Measurements from ENCODE around the gene CSNK1G1.
"Not testable (repeated sequence)": the region's sequence is repeated elsewhere in the genome, so short reads cannot be mapped to it uniquely, and the experiment has no call there.

Gene CSNK1G1

GRCh38 chr15:64355348-64355943 lies 527 bp downstream of the CSNK1G1 start:
- peaks cover 17% of the 10 kb centered on the region for H3K4me1 Mint-ChIP-seq

GRCh38 chr15:64354688-64355344 lies 1.2 kb downstream of the CSNK1G1 start:
- no peaks in the 10 kb centered on the region for H3K9me3 Mint-ChIP-seq
- peak overlapping the region; percentile 88 to 98 (median 93) for H3K4me3 Mint-ChIP-seq
- H3K4me1 Mint-ChIP-seq, result peaks cover 17% of the 10 kb centered on the region

More at GRCh38 chr15:64355348-64355943, 527 bp downstream of the CSNK1G1 start:
- Mint-ChIP-seq H3K9me3 (no peaks in the 10 kb centered on the region), H3K27ac (peak overlapping the region; percentile 48 to 94 (median 93)), H3K4me3 (peak overlapping the region; percentile 88 to 98 (median 93)), H3K36me3 (ENCODE audit: low read depth) (no peaks in the 10 kb centered on the region), H3K27me3 (ENCODE audit: low read depth) (peaks cover 4% of the 10 kb centered on the region)
- TF ChIP-seq CTCF (IDR thresholded peaks at IDR 0.05; ENCODE audit: unreplicated experiment in 3 of 3), result no peak

GRCh38 chr15:64351265-64351664 lies 4.7 kb downstream of the CSNK1G1 start:
- peaks cover 17% of the 10 kb centered on the region for H3K4me1 Mint-ChIP-seq
- TF ChIP-seq CTCF (IDR thresholded peaks at IDR 0.05; ENCODE audit: unreplicated experiment in 3 of 3), result no peak
- peaks cover 4% of the 10 kb centered on the region for H3K27me3 Mint-ChIP-seq (ENCODE audit: low read depth)
- peak overlapping the region in 1 of 3 experiments; percentile 4 for H3K27ac Mint-ChIP-seq
- H3K36me3 Mint-ChIP-seq (ENCODE audit: low read depth), result peaks cover 16% of the 10 kb centered on the region
- H3K4me3 Mint-ChIP-seq, result no peak overlapping the region
- H3K9me3 Mint-ChIP-seq, result no peaks in the 10 kb centered on the region

More at GRCh38 chr15:64354688-64355344, 1.2 kb downstream of the CSNK1G1 start:
- H3K27ac Mint-ChIP-seq, result peak overlapping the region; percentile 48 to 94 (median 93)
- TF ChIP-seq CTCF (IDR thresholded peaks at IDR 0.05; ENCODE audit: unreplicated experiment in 3 of 3), result no peak
- no peaks in the 10 kb centered on the region for H3K36me3 Mint-ChIP-seq (ENCODE audit: low read depth)
- H3K27me3 Mint-ChIP-seq (ENCODE audit: low read depth), result peaks cover 4% of the 10 kb centered on the region

GRCh38 chr15:64349375-64349774 lies 6.6 kb downstream of the CSNK1G1 start:
- Mint-ChIP-seq H3K27me3 (ENCODE audit: low read depth) (peaks cover 4% of the 10 kb centered on the region), H3K9me3 (no peaks in the 10 kb centered on the region), H3K27ac (peak overlapping the region in 1 of 3 experiments; percentile 73), H3K36me3 (ENCODE audit: low read depth) (peaks cover 16% of the 10 kb centered on the region), H3K4me1 (peaks cover 10% of the 10 kb centered on the region), H3K4me3 (no peak overlapping the region)
- TF ChIP-seq CTCF (IDR thresholded peaks at IDR 0.05; ENCODE audit: unreplicated experiment in 3 of 3), result no peak

- peaks cover 4% of the 10 kb centered on the region for H3K27me3 Mint-ChIP-seq (ENCODE audit: low read depth)
- no peak overlapping the region for H3K27ac Mint-ChIP-seq
- peaks cover 13% of the 10 kb centered on the region for H3K4me1 Mint-ChIP-seq
- no peak for TF ChIP-seq CTCF (IDR thresholded peaks at IDR 0.05; ENCODE audit: unreplicated experiment in 3 of 3)
- no peak overlapping the region for H3K4me3 Mint-ChIP-seq
- peaks cover 16% of the 10 kb centered on the region for H3K36me3 Mint-ChIP-seq (ENCODE audit: low read depth)
- no peaks in the 10 kb centered on the region for H3K9me3 Mint-ChIP-seq
Measured at GRCh38 chr15:64348455-64348854, 7.5 kb downstream of the CSNK1G1 start.

GRCh38 chr15:64346242-64346641 lies 9.7 kb downstream of the CSNK1G1 start:
- Mint-ChIP-seq H3K4me1 (peaks cover 11% of the 10 kb centered on the region), H3K36me3 (ENCODE audit: low read depth) (peaks cover 32% of the 10 kb centered on the region)

More at GRCh38 chr15:64346242-64346641, 9.7 kb downstream of the CSNK1G1 start:
- H3K27me3 Mint-ChIP-seq (ENCODE audit: low read depth); H3K4me3 Mint-ChIP-seq; H3K27ac Mint-ChIP-seq; H3K9me3 Mint-ChIP-seq: not testable (repeated sequence)
